ENCODE data around the gene ZACN. TPM values are rescaled to one million over a fixed set of nuclear protein-coding genes. Genes with fewer than 3 reads are reported as not detected.

The ZACN gene
- polyA plus RNA-seq, 3 donors = 13.4 to 30.9 (median 27.1) TPM

DNA sequence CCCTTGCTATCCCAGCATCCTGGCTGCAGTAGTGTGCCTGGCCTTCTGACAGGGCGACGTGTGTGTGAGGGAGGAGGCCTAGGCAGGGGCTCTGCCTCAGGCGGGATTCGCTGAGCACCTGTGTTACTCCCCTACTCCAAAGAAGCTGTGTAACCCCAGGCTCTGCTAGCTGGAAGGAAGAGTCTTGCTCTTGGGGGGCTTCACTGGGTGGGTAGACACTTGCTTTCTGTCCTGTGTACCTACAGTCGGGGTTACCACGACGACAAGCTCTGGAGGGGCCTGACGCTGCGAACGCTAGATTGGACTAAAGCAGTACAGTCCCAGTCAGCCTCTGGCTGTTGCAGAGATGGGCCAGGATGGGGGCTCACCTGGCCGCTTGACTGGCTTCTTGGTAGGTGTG is 15.1 kb downstream of the ZACN start:
- no peak for DNase-seq

- no peak for DNase-seq
Observed at GRCh38 chr17:76095943-76096342, 17.0 kb downstream of the ZACN start.

DNA sequence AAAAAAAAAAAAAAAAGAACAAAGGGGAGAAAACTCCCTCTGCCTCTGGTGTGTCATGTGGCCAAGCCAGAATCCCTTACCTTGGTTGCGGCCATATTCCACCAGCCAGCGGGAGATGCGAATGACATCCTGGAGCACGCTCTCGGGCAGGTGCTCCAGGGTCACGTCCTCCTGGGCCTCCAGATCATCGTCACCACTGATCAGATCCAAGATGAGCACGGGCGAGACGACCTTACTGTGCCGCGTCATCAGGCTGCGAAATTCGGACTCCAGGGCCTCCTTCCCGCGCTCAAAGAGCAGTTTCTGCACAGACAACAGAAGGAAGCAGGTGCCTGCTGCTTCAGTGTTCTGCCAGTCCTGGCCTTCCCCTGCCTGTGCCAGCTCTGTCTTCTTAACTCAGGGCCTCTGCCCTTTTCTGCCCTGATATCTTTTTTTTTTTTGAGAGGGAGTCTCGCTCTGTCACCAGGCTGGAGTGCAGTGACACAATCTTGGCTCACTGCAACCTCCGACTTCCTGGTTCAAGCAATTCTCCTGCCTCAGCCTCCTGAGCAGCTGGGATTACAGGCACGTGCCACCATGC is 18.8 kb downstream of the ZACN start:
- no peak for DNase-seq

GRCh38 chr17:76102944-76103273 is 23.9 kb downstream of the ZACN start:
- no peak for DNase-seq

- peak; percentile 95 for DNase-seq
Observed at GRCh38 chr17:76103274-76104139, 24.5 kb downstream of the ZACN start, which contains the start of gene EXOC7. Gene EXOC7, minus strand, starts transcription at chr17:76103787. Its CDS starts 95 bp downstream, at chr17:76103692.

GRCh38 chr17:76104140-76104895 is 25.3 kb downstream of the ZACN start:
- no peak for DNase-seq

DNA sequence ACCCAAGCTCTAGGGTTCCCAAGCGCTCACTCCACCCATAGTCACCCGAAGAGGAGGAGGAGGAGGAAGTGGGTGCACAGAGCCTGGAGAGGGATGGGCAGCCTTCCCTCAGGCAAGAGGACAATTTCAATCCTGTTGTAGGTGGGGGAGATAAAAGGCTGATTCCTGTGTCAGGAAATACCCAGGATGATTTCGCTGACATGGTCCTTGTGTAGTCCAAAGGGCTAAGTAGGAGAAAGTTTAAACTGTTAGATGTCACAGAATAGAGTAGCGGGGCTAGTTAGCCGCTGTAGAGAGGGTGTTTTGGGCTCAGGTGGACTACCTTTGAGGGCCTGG is 25.9 kb downstream of the ZACN start:
- DNase-seq = no peak

DNA sequence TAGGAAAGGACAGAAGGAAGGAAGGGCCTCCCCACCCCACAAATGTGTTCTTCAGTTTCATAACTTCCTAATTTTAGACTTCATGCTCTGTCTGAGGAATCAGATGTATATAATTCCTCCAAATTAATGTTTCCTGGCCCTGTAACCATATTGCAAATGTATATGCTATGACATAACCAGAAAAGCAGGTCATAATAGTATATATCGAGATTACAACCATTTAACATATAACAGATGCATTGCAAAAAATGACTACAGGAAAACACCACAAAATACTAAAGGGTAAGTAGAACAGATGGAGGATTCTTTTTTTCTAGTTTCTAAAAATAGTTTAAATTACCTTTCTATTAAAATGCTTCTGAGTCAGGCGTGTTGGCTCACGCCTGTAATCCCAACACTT is 27.7 kb downstream of the ZACN start:
- DNase-seq = no peak

DNA sequence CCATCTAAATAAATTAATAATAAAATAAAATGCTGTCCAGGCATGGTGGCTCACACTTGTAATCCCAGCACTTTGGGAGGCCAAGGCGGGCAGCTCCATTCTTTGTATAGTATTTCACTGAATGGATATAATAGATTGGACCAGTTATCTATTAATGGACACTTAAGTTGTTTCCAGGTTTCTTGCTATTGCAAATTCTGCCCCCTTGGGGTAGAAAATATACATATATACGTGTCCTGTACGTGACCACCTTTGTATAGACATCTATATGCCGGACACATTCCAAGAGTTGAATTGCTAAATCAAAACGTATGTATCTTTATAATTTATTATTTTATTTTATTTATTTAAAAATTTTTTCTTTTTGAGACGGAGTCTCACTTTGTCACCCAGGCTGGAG is 28.5 kb downstream of the ZACN start:
- DNase-seq = no peak

DNA sequence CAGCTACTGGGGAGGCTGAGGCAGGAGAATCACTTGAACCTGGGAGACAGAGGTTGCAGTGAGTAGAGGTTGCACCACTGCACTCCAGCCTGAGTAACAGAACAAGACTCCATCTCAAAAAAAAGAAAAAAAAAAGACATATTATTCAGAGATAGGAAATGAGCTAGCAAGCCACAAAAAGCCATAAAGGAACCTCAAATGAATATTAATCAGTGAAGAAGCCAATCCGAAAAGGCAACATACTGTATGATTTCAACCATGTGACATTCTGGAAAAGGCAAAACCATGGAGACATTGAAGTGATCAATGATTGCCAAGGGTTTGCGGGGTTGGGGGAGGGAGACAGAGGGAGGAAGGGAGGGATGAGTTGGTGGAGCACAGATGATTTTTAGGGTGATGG is 33.0 kb downstream of the ZACN start:
- no peak for DNase-seq

- no peak for DNase-seq
Observed at GRCh38 chr17:76115138-76115754, 36.3 kb downstream of the ZACN start.

DNA sequence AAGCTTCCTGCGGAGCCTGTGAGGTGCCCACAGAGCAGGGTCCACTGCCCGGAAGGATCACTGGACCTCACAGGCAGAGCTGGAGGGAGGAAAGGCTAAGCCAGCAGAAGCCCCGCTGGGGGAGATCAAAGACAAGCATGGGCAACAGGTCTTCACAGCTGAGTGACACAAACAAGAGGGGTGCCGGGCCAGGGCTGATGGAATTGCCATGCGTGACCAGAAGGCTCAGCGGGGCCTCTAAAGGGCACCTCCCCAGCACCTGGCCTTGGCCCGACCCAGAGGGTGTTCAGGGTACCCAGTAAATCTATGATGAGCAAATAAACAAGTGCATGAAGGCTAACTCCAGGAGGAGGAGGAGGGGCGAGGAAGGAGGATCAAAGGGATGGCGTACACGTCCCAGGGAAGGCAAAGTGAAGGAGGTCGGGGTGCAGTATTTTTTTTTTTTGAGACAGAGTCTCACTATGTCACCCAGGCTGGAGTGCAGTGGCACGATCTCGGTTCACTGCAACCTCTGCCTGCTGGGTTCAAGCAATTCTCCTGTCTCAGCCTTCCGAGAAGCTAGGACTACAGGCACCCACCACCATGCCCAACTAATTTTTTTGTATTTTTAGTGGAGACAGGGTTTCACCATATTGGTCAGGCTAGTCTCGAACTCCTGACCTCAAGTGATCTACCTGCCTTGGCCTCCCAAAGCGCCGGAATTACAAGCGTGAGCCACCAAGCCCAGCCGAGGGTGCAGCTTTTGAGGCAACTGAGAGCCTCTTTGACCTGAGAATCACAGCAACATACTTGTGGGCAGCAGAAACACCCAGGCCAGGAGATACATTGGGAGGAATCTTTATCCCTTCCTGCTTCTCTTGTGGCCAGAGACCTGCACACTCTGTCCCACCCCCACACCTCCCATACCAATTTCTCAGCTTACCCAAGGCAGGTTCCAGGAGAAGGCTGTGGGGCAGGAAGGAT is 40.7 kb downstream of the ZACN start:
- DNase-seq = no peak

GRCh38 chr17:76120658-76121008 is 41.7 kb downstream of the ZACN start:
- no peak for DNase-seq

DNA sequence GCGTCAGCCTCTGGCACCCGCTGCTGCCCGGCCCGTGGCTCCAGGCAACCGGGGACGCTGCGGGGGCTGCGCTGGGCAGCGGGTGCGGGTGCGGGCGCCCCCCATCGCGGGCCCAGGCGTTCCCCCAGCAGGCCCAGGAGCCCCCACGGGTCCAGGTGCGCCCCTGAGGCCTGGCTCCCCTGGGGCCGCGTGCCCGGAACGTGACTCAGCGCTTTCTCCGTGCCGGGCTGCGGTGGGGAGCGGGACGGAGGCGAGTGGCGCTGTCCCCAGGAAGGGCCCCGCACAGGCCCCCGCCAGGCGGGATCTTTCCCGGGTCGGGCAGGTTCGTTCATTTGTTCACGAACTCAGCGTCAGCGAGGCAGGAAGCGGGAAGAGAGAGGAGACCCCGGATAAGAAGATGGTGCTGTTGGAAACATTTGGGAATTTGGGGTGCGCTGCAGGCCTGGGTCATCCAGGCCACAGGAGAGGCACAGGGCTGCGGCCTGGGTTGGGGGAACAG is 43.0 kb downstream of the ZACN start:
- DNase-seq = no peak

DNA sequence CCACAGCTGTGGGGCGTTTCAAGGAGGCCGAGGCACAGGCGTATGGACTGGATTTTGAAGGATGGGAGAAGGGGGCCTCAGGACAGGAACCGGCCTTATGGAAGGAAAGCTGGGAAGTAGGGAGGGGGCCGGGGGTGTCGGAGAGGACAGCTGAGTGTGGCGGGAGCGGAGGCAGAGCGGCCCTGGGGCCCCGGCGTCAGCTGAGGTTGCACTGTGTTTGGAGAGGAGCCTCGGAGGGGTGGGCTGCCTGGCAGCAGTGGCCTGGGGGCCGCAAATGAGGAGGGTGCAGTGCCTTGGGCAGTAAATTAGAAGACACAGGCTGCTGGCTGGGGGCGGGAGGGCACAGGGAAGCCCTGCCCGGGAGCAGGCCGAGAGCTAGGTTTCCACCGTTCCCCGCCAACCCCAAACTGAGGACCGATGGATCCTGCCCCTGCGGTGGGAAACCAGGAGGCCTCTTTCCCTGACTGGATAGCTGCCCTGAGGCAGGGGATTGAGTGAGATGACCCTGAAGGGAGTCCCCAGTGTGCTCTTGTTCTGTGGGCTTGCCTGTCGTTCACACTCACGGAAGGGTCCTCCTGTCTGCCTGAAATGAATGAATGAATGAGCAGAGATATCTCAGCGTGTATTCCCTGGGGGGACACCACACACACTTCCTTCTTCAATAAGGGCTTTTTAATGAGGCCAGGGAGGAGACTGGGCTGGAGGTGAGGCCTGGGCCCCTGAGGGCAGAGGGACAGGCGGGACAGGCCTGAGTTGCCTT is 43.6 kb downstream of the ZACN start:
- DNase-seq = no peak

GRCh38 chr17:76123191-76123499 is 44.2 kb downstream of the ZACN start:
- no peak for DNase-seq

DNA sequence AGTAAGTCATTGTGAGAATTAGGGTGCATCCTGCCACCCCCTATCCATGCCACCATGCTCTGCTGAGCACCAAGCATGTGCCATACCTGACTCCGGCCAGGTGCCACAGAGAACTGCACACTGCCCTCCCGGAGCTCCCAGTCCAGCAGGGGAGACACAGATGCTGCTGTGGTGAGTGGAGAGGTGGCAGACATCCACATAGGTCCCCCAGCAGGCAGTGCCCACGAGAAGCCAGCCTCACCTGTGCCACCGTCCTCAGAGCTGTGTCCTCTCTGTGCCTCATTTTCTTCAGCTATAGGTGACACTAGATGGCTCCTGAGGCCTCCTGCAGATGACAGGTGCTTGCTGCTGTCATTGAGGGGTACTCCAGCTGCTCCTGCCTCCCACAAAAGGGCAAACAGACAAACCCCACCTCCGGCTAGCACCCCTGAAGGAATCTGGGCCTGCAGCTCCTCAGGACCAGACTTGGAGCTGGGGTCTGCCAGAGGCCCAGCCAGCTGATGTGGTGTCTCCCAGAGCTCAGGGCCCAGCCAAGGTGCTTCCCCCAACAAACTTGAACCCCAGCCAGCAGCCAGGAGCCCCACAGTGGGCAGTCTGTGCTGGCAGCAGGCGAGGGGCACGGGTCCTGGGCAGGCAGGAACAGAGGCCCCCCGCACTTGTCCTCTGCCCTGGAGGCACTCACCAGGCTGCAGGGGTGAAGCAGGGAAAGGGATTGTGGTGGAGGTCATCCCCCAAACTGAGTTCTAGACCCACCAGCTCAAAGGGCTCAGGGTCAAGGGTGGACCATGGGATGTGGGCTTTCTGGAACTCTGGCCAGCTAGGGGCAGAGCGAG is 45.0 kb downstream of the ZACN start:
- no peak for DNase-seq

GRCh38 chr17:76124582-76125390 is 45.8 kb downstream of the ZACN start:
- no peak for DNase-seq

- DNase-seq = no peak
Observed at GRCh38 chr17:76125391-76125675, 46.4 kb downstream of the ZACN start.

Measured in renal pelvis (tissue), 4 donors.